PFSK-1 (cell line): Measurements from ENCODE around the gene ROBO2.

ENCODE experiments used
- FOXP2 ChIP-seq: optimal IDR thresholded peaks from 2 replicates; pipeline ENCODE3; 2011; ENCODE audit warnings: borderline replicate concordance, control low read depth, inconsistent platforms; ENCODE audit not compliant: insufficient read depth; ENCODE audit errors: extremely low read length, extremely low read depth
- POLR2AphosphoS5 ChIP-seq: IDR thresholded peaks from 2 replicates; pipeline ENCODE4 v1.6.1; 2012; ENCODE audit warnings: low read depth, mild to moderate bottlenecking, control low read depth, low read length, moderate library complexity
- REST ChIP-seq, 2 experiments: IDR thresholded peaks; 2 replicates each; pipeline versions ENCODE4 v1.6.1 to v1.8.0; 2011 to 2012; ENCODE audit warnings: low read depth in 2 of 2, low read length in 2 of 2, control low read depth in 1 of 2, inconsistent platforms in 1 of 2, mild to moderate bottlenecking in 1 of 2, moderate library complexity in 1 of 2; ENCODE audit not compliant: insufficient read depth in 1 of 2
- SIN3A ChIP-seq: IDR thresholded peaks from 2 replicates; pipeline ENCODE4 v1.6.1; 2012; ENCODE audit warnings: mild to moderate bottlenecking, low read length, moderate library complexity, borderline replicate concordance; ENCODE audit not compliant: insufficient read depth
- TAF1 ChIP-seq: IDR thresholded peaks from 2 replicates; pipeline ENCODE4 v1.6.1; 2012; ENCODE audit warnings: low read length, control low read depth, borderline replicate concordance; ENCODE audit not compliant: insufficient read depth

The ROBO2 gene

DNA sequence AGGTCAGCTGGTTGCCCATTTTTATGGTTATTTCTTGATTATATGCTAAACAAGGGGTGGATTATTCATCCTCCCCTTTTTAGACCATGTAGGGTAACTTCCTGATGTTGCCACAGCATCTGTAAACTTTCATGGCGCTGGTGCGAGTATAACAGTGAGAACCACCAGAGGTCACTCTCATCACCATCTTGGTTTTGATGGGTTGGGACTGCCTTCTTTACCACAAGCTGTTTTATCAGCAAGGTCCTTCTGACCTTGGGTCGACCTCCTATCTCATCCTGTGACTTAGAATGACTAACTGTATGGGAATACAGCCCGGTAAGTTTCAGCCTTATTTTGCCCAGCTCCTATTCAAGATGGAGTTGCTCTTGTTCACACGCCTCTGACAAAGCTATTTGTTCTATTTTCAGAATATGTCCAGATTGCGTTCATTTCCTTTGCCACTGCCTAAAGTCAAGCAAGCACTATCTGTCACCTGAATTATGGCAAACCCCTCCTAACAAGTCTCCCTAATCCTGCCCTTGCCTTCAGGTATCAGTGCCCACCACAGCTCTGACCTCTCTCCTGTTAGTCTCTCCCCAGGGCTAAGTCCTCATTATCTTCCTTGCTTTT, 308.5 kb downstream of the ROBO2 start:
- TF ChIP-seq SIN3A: no peak
- no peak for TF ChIP-seq TAF1
- TF ChIP-seq POLR2AphosphoS5: no peak
- TF ChIP-seq REST (IDR thresholded peaks at IDR 0.05; ENCODE audit: insufficient read depth in 1 of 2, low read depth in 2 of 2, low read length in 2 of 2): no peak
- TF ChIP-seq FOXP2: no peak

DNA sequence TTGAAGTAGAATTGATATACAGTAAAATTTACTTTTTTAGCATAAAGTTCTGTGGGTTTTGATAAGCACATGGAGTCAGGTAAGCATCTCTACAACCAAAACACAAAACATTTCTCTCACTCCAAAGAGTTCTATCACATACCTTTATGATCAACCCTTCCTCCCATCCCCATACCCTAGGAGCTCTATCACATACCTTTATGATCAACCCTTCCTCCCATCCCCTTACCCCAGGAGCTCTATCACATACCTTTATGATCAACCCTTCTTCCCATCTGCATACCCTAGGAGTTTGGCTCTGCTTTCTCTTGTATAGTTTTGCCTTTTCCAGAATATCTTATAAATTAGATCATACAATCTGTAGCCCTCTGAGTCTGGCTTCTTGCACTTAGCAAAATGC, 315.1 kb downstream of the ROBO2 start:
- TF ChIP-seq TAF1 (no peak), POLR2AphosphoS5 (no peak), REST (IDR thresholded peaks at IDR 0.05; ENCODE audit: insufficient read depth in 1 of 2, low read depth in 2 of 2, low read length in 2 of 2) (no peak), SIN3A (no peak)

GRCh38 chr3:77362936-77363335, 323.0 kb downstream of the ROBO2 start:
- TF ChIP-seq FOXP2 (no peak), POLR2AphosphoS5 (no peak), REST (IDR thresholded peaks at IDR 0.05; ENCODE audit: insufficient read depth in 1 of 2, low read depth in 2 of 2, low read length in 2 of 2) (no peak), TAF1 (no peak), SIN3A (no peak)

DNA sequence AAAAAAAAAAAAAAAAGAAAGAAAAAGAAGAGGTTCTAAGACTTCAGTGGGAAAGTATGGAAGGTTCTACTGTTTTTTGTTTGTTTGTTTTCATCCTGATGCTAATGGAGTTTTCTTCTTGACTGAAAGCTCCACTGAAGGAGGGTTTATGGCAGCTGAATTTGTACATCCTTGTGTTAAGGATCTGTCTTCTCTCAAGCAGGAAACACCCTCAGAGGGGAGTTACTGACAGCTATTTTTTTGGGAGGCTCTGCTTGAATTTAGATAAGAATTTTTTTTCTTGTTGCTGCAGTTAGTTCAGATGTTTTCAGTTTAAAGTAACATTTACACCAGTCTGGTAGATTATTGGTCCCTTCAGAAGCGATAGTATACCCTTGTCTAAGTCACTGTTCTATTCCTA, 325.3 kb downstream of the ROBO2 start:
- TF ChIP-seq TAF1 (no peak), FOXP2 (no peak), SIN3A (no peak), POLR2AphosphoS5 (no peak), REST (IDR thresholded peaks at IDR 0.05; ENCODE audit: insufficient read depth in 1 of 2, low read depth in 2 of 2, low read length in 2 of 2) (no peak)

GRCh38 chr3:77370413-77370812, 330.5 kb downstream of the ROBO2 start:
- TF ChIP-seq REST (IDR thresholded peaks at IDR 0.05; ENCODE audit: insufficient read depth in 1 of 2, low read depth in 2 of 2, low read length in 2 of 2): no peak
- TF ChIP-seq TAF1: no peak
- TF ChIP-seq FOXP2: no peak
- TF ChIP-seq POLR2AphosphoS5: no peak
- TF ChIP-seq SIN3A: no peak
